Panc1 (cell line): ENCODE data around the gene CLSTN2.

Source experiments
- SIN3A ChIP-seq: IDR thresholded peaks from 2 replicates; pipeline ENCODE4 v1.6.1; 2012; ENCODE audit warnings: low read depth, mild to moderate bottlenecking, low read length, moderate library complexity, borderline replicate concordance; ENCODE audit not compliant: insufficient read depth
- TF ChIP-seq, protein P1 (sequence below): fragments of 450-650 bp; IDR thresholded peaks from 2 replicates; pipeline ENCODE4 v1.5.1; 2017; ENCODE audit warnings: mild to moderate bottlenecking
- TF ChIP-seq, protein P2 (sequence below), 2 experiments: IDR thresholded peaks; 2 replicates each; pipeline ENCODE4 v1.6.1; 2011 to 2012; ENCODE audit warnings: low read depth in 2 of 2, control low read depth in 1 of 2, low read length in 1 of 2, mild to moderate bottlenecking in 1 of 2, moderate library complexity in 1 of 2; ENCODE audit not compliant: insufficient read depth in 1 of 2

DNA sequence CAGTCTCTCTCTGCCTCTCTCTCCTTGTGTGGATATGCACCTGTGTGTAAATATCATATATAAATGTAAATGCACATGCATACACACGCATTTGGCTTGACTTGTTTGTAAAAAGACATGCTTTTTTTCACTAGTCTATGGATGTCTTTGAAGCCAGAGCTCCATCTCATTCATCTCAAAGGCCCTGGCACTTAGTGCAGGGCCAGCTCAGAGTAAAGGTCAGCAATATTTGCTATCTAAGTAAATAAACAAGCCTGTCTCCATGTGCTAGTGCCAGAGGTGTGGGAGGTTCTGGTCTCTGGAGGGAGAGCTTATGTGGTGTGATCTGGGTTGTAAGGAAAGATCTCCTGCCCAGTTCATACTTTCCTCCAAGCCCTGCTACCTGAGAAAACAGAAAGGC, 5.6 kb downstream of the CLSTN2 start:
- TF ChIP-seq, protein P1, sequence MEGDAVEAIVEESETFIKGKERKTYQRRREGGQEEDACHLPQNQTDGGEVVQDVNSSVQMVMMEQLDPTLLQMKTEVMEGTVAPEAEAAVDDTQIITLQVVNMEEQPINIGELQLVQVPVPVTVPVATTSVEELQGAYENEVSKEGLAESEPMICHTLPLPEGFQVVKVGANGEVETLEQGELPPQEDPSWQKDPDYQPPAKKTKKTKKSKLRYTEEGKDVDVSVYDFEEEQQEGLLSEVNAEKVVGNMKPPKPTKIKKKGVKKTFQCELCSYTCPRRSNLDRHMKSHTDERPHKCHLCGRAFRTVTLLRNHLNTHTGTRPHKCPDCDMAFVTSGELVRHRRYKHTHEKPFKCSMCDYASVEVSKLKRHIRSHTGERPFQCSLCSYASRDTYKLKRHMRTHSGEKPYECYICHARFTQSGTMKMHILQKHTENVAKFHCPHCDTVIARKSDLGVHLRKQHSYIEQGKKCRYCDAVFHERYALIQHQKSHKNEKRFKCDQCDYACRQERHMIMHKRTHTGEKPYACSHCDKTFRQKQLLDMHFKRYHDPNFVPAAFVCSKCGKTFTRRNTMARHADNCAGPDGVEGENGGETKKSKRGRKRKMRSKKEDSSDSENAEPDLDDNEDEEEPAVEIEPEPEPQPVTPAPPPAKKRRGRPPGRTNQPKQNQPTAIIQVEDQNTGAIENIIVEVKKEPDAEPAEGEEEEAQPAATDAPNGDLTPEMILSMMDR, result no peak
- no peak for TF ChIP-seq SIN3A
- TF ChIP-seq, protein P2, sequence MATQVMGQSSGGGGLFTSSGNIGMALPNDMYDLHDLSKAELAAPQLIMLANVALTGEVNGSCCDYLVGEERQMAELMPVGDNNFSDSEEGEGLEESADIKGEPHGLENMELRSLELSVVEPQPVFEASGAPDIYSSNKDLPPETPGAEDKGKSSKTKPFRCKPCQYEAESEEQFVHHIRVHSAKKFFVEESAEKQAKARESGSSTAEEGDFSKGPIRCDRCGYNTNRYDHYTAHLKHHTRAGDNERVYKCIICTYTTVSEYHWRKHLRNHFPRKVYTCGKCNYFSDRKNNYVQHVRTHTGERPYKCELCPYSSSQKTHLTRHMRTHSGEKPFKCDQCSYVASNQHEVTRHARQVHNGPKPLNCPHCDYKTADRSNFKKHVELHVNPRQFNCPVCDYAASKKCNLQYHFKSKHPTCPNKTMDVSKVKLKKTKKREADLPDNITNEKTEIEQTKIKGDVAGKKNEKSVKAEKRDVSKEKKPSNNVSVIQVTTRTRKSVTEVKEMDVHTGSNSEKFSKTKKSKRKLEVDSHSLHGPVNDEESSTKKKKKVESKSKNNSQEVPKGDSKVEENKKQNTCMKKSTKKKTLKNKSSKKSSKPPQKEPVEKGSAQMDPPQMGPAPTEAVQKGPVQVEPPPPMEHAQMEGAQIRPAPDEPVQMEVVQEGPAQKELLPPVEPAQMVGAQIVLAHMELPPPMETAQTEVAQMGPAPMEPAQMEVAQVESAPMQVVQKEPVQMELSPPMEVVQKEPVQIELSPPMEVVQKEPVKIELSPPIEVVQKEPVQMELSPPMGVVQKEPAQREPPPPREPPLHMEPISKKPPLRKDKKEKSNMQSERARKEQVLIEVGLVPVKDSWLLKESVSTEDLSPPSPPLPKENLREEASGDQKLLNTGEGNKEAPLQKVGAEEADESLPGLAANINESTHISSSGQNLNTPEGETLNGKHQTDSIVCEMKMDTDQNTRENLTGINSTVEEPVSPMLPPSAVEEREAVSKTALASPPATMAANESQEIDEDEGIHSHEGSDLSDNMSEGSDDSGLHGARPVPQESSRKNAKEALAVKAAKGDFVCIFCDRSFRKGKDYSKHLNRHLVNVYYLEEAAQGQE (IDR thresholded peaks at IDR 0.05; ENCODE audit: insufficient read depth in 1 of 2, low read depth in 2 of 2, low read length in 1 of 2), result no peak
